GM21619 (cell line): ENCODE results near the gene SMPD3.
A peak's percentile ranks its signal among the peaks of the same experiment; 100 is the strongest.

Experiments used
- ATAC-seq: cut with Tn5 transposase; IDR thresholded peaks from one replicate; pipeline ENCODE4 v1.9.1; 2021; ENCODE audit not compliant: unreplicated experiment

The SMPD3 gene

GRCh38 chr16:68343137-68343536 lies 105.2 kb downstream of the SMPD3 start:
- ATAC-seq = no peak

GRCh38 chr16:68342620-68343019 lies 105.7 kb downstream of the SMPD3 start:
- ATAC-seq = no peak

GRCh38 chr16:68339214-68339613 lies 109.1 kb downstream of the SMPD3 start:
- ATAC-seq = no peak

- no peak for ATAC-seq
Observed at GRCh38 chr16:68338326-68339119, 109.8 kb downstream of the SMPD3 start.

GRCh38 chr16:68335175-68335574 lies 113.1 kb downstream of the SMPD3 start:
- no peak for ATAC-seq

GRCh38 chr16:68332411-68333121 lies 115.7 kb downstream of the SMPD3 start:
- ATAC-seq = no peak

GRCh38 chr16:68331879-68332410 lies 116.4 kb downstream of the SMPD3 start:
- ATAC-seq = no peak

- no peak for ATAC-seq
Observed at GRCh38 chr16:68328860-68329390, 119.4 kb downstream of the SMPD3 start.

GRCh38 chr16:68328151-68328859 lies 120.0 kb downstream of the SMPD3 start:
- ATAC-seq = peak; percentile 81

GRCh38 chr16:68324780-68325357 lies 123.4 kb downstream of the SMPD3 start:
- no peak for ATAC-seq

- ATAC-seq = no peak
Observed at GRCh38 chr16:68324336-68324735, 124.0 kb downstream of the SMPD3 start.

- no peak for ATAC-seq
Observed at GRCh38 chr16:68319185-68319908, 129.0 kb downstream of the SMPD3 start.

GRCh38 chr16:68313116-68313515 lies 135.2 kb downstream of the SMPD3 start:
- ATAC-seq = no peak

- peak; percentile 97 for ATAC-seq
Observed at GRCh38 chr16:68310774-68311511, 137.4 kb downstream of the SMPD3 start, which contains the start of the genes PRMT7 and SLC7A6OS. PRMT7 (plus strand) TSS chr16:68311019; CDS start chr16:68315980, 4,961 bp downstream. SLC7A6OS (minus strand) TSS chr16:68310946; CDS start chr16:68310926, 20 bp downstream.

- no peak for ATAC-seq
Observed at GRCh38 chr16:68310437-68310773, 137.9 kb downstream of the SMPD3 start.

- ATAC-seq = no peak
Observed at GRCh38 chr16:68309799-68310198, 138.5 kb downstream of the SMPD3 start.
